OCI-LY1 (cell line): ENCODE results near the gene DDOST.

Experiments
- H2AFZ ChIP-seq: fragments of 200-600 bp; sonication (generic), shearing (Covaris generic); 2 replicates; pipeline ENCODE4 v1.6.0; 2014; ENCODE audit warnings: antibody characterized with exemption, mild to moderate bottlenecking, low read length
- H3F3A ChIP-seq: fragments of 200-600 bp; sonication (generic), shearing (Covaris generic); 2 replicates; pipeline ENCODE4 v1.6.0; 2014; ENCODE audit warnings: mild to moderate bottlenecking, antibody characterized with exemption, low read length, moderate library complexity; ENCODE audit not compliant: insufficient read depth
- H3K27ac ChIP-seq: fragments of 200-600 bp; sonication (generic); 2 replicates; pipeline ENCODE4 v1.5.1; 2014; ENCODE audit warnings: low read length, mixed run types, mild to moderate bottlenecking, low read depth; ENCODE audit not compliant: poor library complexity, severe bottlenecking
- H3K27me3 ChIP-seq: fragments of 200-600 bp; sonication (generic); 2 replicates; pipeline ENCODE4 v1.6.0; 2014; ENCODE audit warnings: antibody characterized with exemption, mild to moderate bottlenecking, low read length, moderate library complexity; ENCODE audit not compliant: insufficient read depth
- H3K36me3 ChIP-seq: fragments of 200-600 bp; sonication (generic); 2 replicates; pipeline ENCODE4 v1.6.1; 2014; ENCODE audit warnings: mild to moderate bottlenecking, antibody characterized with exemption, low read length, moderate library complexity, mixed read lengths; ENCODE audit not compliant: insufficient read depth
- H3K4me1 ChIP-seq: fragments of 200-600 bp; sonication (generic); 2 replicates; pipeline ENCODE4 v1.5.1; 2014; ENCODE audit warnings: mild to moderate bottlenecking, low read length, moderate library complexity; ENCODE audit not compliant: insufficient read depth, severe bottlenecking
- H3K4me2 ChIP-seq: fragments of 200-600 bp; sonication (generic), shearing (Covaris generic); 2 replicates; pipeline ENCODE4 v1.6.1; 2014; ENCODE audit warnings: low read length
- H3K4me3 ChIP-seq: fragments of 200-600 bp; sonication (generic); 2 replicates; pipeline ENCODE4 v1.5.1; 2014; ENCODE audit warnings: low read length, low read depth, mild to moderate bottlenecking, mixed read lengths; ENCODE audit not compliant: poor library complexity, severe bottlenecking
- H3K79me2 ChIP-seq: fragments of 200-600 bp; shearing (Covaris generic); 2 replicates; pipeline ENCODE4 v1.6.1; 2016; ENCODE audit warnings: mixed run types, low read length, mixed read lengths; ENCODE audit not compliant: insufficient read depth
- H3K9ac ChIP-seq: fragments of 200-600 bp; sonication (generic), shearing (Covaris generic); 2 replicates; pipeline ENCODE4 v1.6.1; 2014; ENCODE audit warnings: mild to moderate bottlenecking, low read length, mixed read lengths
- H3K9me2 ChIP-seq: fragments of 200-600 bp; sonication (generic), shearing (Covaris generic); 2 replicates; pipeline ENCODE4 v1.6.1; 2014; ENCODE audit warnings: low read depth, mild to moderate bottlenecking, low read length, mixed read lengths
- H3K9me3 ChIP-seq: fragments of 200-600 bp; shearing (Covaris generic); 2 replicates; pipeline ENCODE4 v1.6.1; 2014; ENCODE audit warnings: low read length, mixed read lengths
- H4K20me1 ChIP-seq: fragments of 200-600 bp; sonication (generic), shearing (Covaris generic); 2 replicates; pipeline ENCODE4 v1.6.0; 2016; ENCODE audit warnings: mild to moderate bottlenecking, low read length; ENCODE audit not compliant: insufficient read depth
- CTCF ChIP-seq: fragments of 200-600 bp; sonication (generic), shearing (Covaris generic); IDR thresholded peaks from 2 replicates; pipeline ENCODE4 v1.5.1; 2017; ENCODE audit warnings: mild to moderate bottlenecking, antibody characterized with exemption, low read length, moderate library complexity, mixed read lengths
- EZH2 ChIP-seq: fragments of 200-600 bp; sonication (generic), shearing (Covaris generic); IDR thresholded peaks from 2 replicates; pipeline ENCODE4 v1.8.0; 2017; ENCODE audit warnings: borderline replicate concordance, mixed run types, mild to moderate bottlenecking, antibody characterized with exemption, low read length, moderate library complexity, mixed read lengths

DDOST gene

DNA sequence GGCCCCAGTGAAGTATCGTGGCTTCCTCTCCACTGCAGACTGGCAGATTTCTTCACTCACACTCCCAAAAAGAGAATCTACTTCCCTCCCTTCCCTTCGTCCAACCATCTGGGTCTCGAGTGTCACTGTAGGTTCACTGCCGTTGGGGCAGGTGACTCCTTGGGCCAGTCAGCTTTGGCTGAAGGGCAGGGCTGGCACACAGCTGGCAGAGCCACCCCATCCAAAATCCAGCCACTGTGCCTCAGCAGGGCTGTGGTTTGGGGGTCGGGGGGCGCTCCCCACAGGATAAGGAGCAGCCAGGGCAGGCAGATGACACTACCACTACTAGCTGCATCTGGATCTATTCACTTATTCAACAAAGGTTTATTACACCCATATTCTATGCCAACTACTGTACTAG lies 18.1 kb downstream of the DDOST start:
- H3K4me2 ChIP-seq: no peak overlapping the region
- no peaks in the 10 kb centered on the region for H3F3A ChIP-seq
- no peaks in the 10 kb centered on the region; the same call in 1 of the 2 replicates for H3K27me3 ChIP-seq
- no peak overlapping the region for H3K4me3 ChIP-seq
- TF ChIP-seq EZH2 (no peak), CTCF (no peak)
- no peaks in the 10 kb centered on the region for H3K9me3 ChIP-seq
- no peaks in the 10 kb centered on the region for H3K9me2 ChIP-seq
- no peaks in the 10 kb centered on the region for H4K20me1 ChIP-seq
- no peak overlapping the region for H2AFZ ChIP-seq
- H3K4me1 ChIP-seq: no peaks in the 10 kb centered on the region
- H3K9ac ChIP-seq: no peak overlapping the region
- H3K79me2 ChIP-seq: no peaks in the 10 kb centered on the region
- no peak overlapping the region for H3K27ac ChIP-seq
- H3K36me3 ChIP-seq: peaks cover under 1% of the 10 kb centered on the region; the same call in 1 of the 2 replicates

GRCh38 chr1:20641975-20642374 lies 19.2 kb downstream of the DDOST start:
- Histone ChIP-seq H3F3A (no peaks in the 10 kb centered on the region), H3K79me2 (no peaks in the 10 kb centered on the region), H3K9ac (no peak overlapping the region), H3K36me3 (no peaks in the 10 kb centered on the region), H3K9me2 (no peaks in the 10 kb centered on the region), H3K27ac (no peak overlapping the region), H3K4me3 (no peak overlapping the region), H3K4me2 (no peak overlapping the region), H3K9me3 (no peaks in the 10 kb centered on the region), H4K20me1 (no peaks in the 10 kb centered on the region), H3K4me1 (no peaks in the 10 kb centered on the region), H3K27me3 (no peaks in the 10 kb centered on the region; the same call in 1 of the 2 replicates), H2AFZ (no peak overlapping the region)
- TF ChIP-seq EZH2: no peak
- TF ChIP-seq CTCF: no peak

- Histone ChIP-seq H3K9me2 (no peaks in the 10 kb centered on the region), H3K79me2 (no peaks in the 10 kb centered on the region), H4K20me1 (no peaks in the 10 kb centered on the region), H3K36me3 (no peaks in the 10 kb centered on the region), H3K4me3 (no peak overlapping the region), H3K9ac (no peak overlapping the region), H3K27ac (no peak overlapping the region), H3F3A (no peaks in the 10 kb centered on the region), H2AFZ (no peak overlapping the region), H3K4me1 (no peaks in the 10 kb centered on the region), H3K27me3 (no peaks in the 10 kb centered on the region; the same call in 1 of the 2 replicates), H3K9me3 (no peaks in the 10 kb centered on the region), H3K4me2 (no peak overlapping the region)
- TF ChIP-seq CTCF (peak; percentile 83), EZH2 (no peak)
Measured at GRCh38 chr1:20640183-20640597, 21.0 kb downstream of the DDOST start.
